ENCODE measurements around the gene HACD2.

HACD2 gene

GRCh38 chr3:123584284-123584987 lies 417 bp downstream of the HACD2 start:
- ATAC-seq (ENCODE audit: low read depth), result peak; percentile 35
- peak overlapping the region; percentile 89 for H3K27ac ChIP-seq (ENCODE audit: poor library complexity, severe bottlenecking)

GRCh38 chr3:123583561-123583960 lies 1.3 kb downstream of the HACD2 start:
- ATAC-seq (ENCODE audit: low read depth), result no peak
- TF ChIP-seq CTCF (IDR thresholded peaks at IDR 0.05; ENCODE audit: poor library complexity, severe bottlenecking), result no peak
- H3K27ac ChIP-seq (ENCODE audit: poor library complexity, severe bottlenecking), result peak overlapping the region; percentile 89
- H3K4me3 ChIP-seq (ENCODE audit: severe bottlenecking), result peak overlapping the region; percentile 82
- DNase-seq (ENCODE audit: low spot score), result no peak
- H3K27me3 ChIP-seq (ENCODE audit: insufficient read depth, poor library complexity, severe bottlenecking), result no peaks in the 10 kb centered on the region
- peaks cover 33% of the 10 kb centered on the region for H3K4me1 ChIP-seq (ENCODE audit: insufficient read depth, poor library complexity, severe bottlenecking)
- H3K9me3 ChIP-seq (ENCODE audit: severe bottlenecking), result no peaks in the 10 kb centered on the region
- H3K36me3 ChIP-seq (ENCODE audit: low read depth), result peaks cover 40% of the 10 kb centered on the region

More at GRCh38 chr3:123584284-123584987, 417 bp downstream of the HACD2 start:
- peaks cover 38% of the 10 kb centered on the region for H3K36me3 ChIP-seq (ENCODE audit: low read depth)
- H3K9me3 ChIP-seq (ENCODE audit: severe bottlenecking), result no peaks in the 10 kb centered on the region
- no peak for DNase-seq (ENCODE audit: low spot score)
- no peaks in the 10 kb centered on the region for H3K27me3 ChIP-seq (ENCODE audit: insufficient read depth, poor library complexity, severe bottlenecking)
- H3K4me3 ChIP-seq (ENCODE audit: severe bottlenecking), result peak overlapping the region; percentile 82
- H3K4me1 ChIP-seq (ENCODE audit: insufficient read depth, poor library complexity, severe bottlenecking), result peaks cover 33% of the 10 kb centered on the region
- TF ChIP-seq CTCF (IDR thresholded peaks at IDR 0.05; ENCODE audit: poor library complexity, severe bottlenecking), result peak; percentile 30

DNA sequence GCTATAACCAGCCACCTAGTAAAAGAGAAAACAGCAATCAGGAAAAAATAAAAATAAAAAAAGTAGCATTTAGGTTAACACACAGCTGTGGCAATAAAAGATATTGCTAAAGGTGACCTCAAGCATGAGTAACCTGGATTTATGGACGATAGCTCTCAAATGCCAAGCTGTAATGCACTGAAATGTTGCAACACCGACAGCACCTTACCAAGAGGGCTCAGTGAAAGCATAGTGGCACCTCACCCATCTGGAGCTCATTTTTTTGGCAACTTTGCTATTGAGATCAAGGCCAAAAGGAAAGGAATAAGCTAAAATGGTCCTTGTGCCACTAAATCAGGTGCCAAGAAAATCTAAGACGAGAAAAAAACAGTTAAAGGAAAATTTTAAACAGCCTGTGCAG lies 2.5 kb downstream of the HACD2 start:
- Histone ChIP-seq H3K4me3 (ENCODE audit: severe bottlenecking) (no peak overlapping the region), H3K36me3 (ENCODE audit: low read depth) (peaks cover 43% of the 10 kb centered on the region), H3K27me3 (ENCODE audit: insufficient read depth, poor library complexity, severe bottlenecking) (no peaks in the 10 kb centered on the region), H3K4me1 (ENCODE audit: insufficient read depth, poor library complexity, severe bottlenecking) (peaks cover 22% of the 10 kb centered on the region), H3K27ac (ENCODE audit: poor library complexity, severe bottlenecking) (peak overlapping the region; percentile 34), H3K9me3 (ENCODE audit: severe bottlenecking) (no peaks in the 10 kb centered on the region)
- TF ChIP-seq CTCF (IDR thresholded peaks at IDR 0.05; ENCODE audit: poor library complexity, severe bottlenecking), result no peak
- peak; percentile 10; the same call in 1 of the 3 replicates for ATAC-seq (ENCODE audit: low read depth)
- DNase-seq (ENCODE audit: low spot score), result no peak

- H3K9me3 ChIP-seq (ENCODE audit: severe bottlenecking), result no peaks in the 10 kb centered on the region
- H3K27ac ChIP-seq (ENCODE audit: poor library complexity, severe bottlenecking), result no peak overlapping the region
- no peaks in the 10 kb centered on the region for H3K27me3 ChIP-seq (ENCODE audit: insufficient read depth, poor library complexity, severe bottlenecking)
- DNase-seq (ENCODE audit: low spot score), result no peak
- peaks cover 85% of the 10 kb centered on the region for H3K36me3 ChIP-seq (ENCODE audit: low read depth)
- no peak for ATAC-seq (ENCODE audit: low read depth)
- TF ChIP-seq CTCF (IDR thresholded peaks at IDR 0.05; ENCODE audit: poor library complexity, severe bottlenecking), result no peak
- no peak overlapping the region for H3K4me3 ChIP-seq (ENCODE audit: severe bottlenecking)
- no peaks in the 10 kb centered on the region for H3K4me1 ChIP-seq (ENCODE audit: insufficient read depth, poor library complexity, severe bottlenecking)
Measured at GRCh38 chr3:123576122-123576521, 8.7 kb downstream of the HACD2 start.

- no peak for DNase-seq (ENCODE audit: low spot score)
Measured at GRCh38 chr3:123571973-123572365, 12.9 kb downstream of the HACD2 start.

More at GRCh38 chr3:123571973-123572365, 12.9 kb downstream of the HACD2 start:
- Histone ChIP-seq H3K27me3 (ENCODE audit: insufficient read depth, poor library complexity, severe bottlenecking) (no peaks in the 10 kb centered on the region), H3K4me1 (ENCODE audit: insufficient read depth, poor library complexity, severe bottlenecking) (no peaks in the 10 kb centered on the region), H3K9me3 (ENCODE audit: severe bottlenecking) (no peaks in the 10 kb centered on the region), H3K4me3 (ENCODE audit: severe bottlenecking) (no peak overlapping the region), H3K36me3 (ENCODE audit: low read depth) (peaks cover 80% of the 10 kb centered on the region), H3K27ac (ENCODE audit: poor library complexity, severe bottlenecking) (no peak overlapping the region)
- TF ChIP-seq CTCF (IDR thresholded peaks at IDR 0.05; ENCODE audit: poor library complexity, severe bottlenecking), result no peak
- no peak for ATAC-seq (ENCODE audit: low read depth)

Measured in RWPE2 (cell line).